Caco-2 (cell line): Measurements from ENCODE around the gene PTPRO. TPM values are rescaled to one million over a fixed set of nuclear protein-coding genes. Genes with fewer than 3 reads are reported as not detected.

Experiments used
- BruUV-seq: library from RNA; stranded (reverse); fragments of 400-500 nt; replicated peaks from 2 replicates; lab custom pipeline; 2021; lab: Mats Ljungman, UMichigan
- CTCF ChIA-PET: fragments of 300-600 bp; sonication (Branson Sonifier 250); formaldehyde crosslinking; loops from one replicate; lab custom pipeline; 2022; ENCODE audit warnings: antibody characterized with exemption; lab: Charles Lee
- POLR2A ChIA-PET: fragments of 300-600 bp; sonication (Branson Sonifier 250); formaldehyde crosslinking; loops from one replicate; lab custom pipeline; 2022; ENCODE audit warnings: antibody characterized with exemption; lab: Charles Lee
- DNase-seq, 2 experiments: peaks; one replicate each; pipeline versions ENCODE4 v3.0.0 to v3.0.0-alpha.2; 2020 to 2022
- H3K27me3 ChIP-seq: replicated peaks from 2 replicates; pipeline ENCODE4 v1.6.0; 2011; ENCODE audit warnings: low read length; ENCODE audit not compliant: control insufficient read depth, insufficient read depth
- H3K36me3 ChIP-seq: 2 replicates; pipeline ENCODE4 v1.5.1; 2011; ENCODE audit warnings: low read length; ENCODE audit not compliant: control insufficient read depth, insufficient read depth
- H3K4me1 ChIP-seq: fragments of 250-450 bp; sonication (Bioruptor Pico); 2 replicates; pipeline ENCODE4 v1.5.1; 2020; ENCODE audit warnings: mild to moderate bottlenecking
- H3K4me3 ChIP-seq: 2 replicates; pipeline ENCODE4 v1.5.1; 2011; ENCODE audit warnings: low read depth, mild to moderate bottlenecking, control low read depth, low read length
- H3K9me3 ChIP-seq: fragments of 250-450 bp; sonication (Bioruptor Pico); 2 replicates; pipeline ENCODE4 v1.5.1; 2020; ENCODE audit warnings: mild to moderate bottlenecking, moderate library complexity
- H3K27ac Mint-ChIP-seq: one replicate; pipeline ENCODE4 v1.8.0; 2022; ENCODE audit warnings: mixed read lengths; ENCODE audit not compliant: unreplicated experiment
- H3K27me3 Mint-ChIP-seq: one replicate; pipeline ENCODE4 v1.8.0; 2022; ENCODE audit warnings: mixed read lengths; ENCODE audit not compliant: insufficient read depth, unreplicated experiment
- H3K36me3 Mint-ChIP-seq: one replicate; pipeline ENCODE4 v1.8.0; 2022; ENCODE audit warnings: mild to moderate bottlenecking, mixed read lengths; ENCODE audit not compliant: insufficient read depth, unreplicated experiment
- H3K4me1 Mint-ChIP-seq: one replicate; pipeline ENCODE4 v1.8.0; 2022; ENCODE audit warnings: low read depth, mixed read lengths; ENCODE audit not compliant: unreplicated experiment
- H3K4me3 Mint-ChIP-seq: one replicate; pipeline ENCODE4 v1.8.0; 2022; ENCODE audit warnings: mild to moderate bottlenecking, moderate library complexity, mixed read lengths; ENCODE audit not compliant: unreplicated experiment
- H3K9me3 Mint-ChIP-seq: one replicate; pipeline ENCODE4 v1.8.0; 2022; ENCODE audit warnings: mixed read lengths; ENCODE audit not compliant: unreplicated experiment
- CTCF ChIP-seq, 2 experiments: fragments of 200-600 bp in 1 of 2; IDR thresholded peaks; 1 replicate in 1 of 2; 2 replicates in 1 of 2; pipeline versions ENCODE4 v1.5.1 to v1.8.0; 2011 to 2022; ENCODE audit warnings: antibody characterized with exemption in 1 of 2, control low read depth in 1 of 2, inconsistent platforms in 1 of 2, low read depth in 1 of 2, low read length in 1 of 2, mild to moderate bottlenecking in 1 of 2, moderate library complexity in 1 of 2; ENCODE audit not compliant: insufficient read depth in 1 of 2, severe bottlenecking in 1 of 2, unreplicated experiment in 1 of 2
- intact Hi-C: fragments of 100-400 bp; cut with micrococcal nuclease; formaldehyde crosslinking; loops from one replicate; pipeline ENCODE4 v1.10.0; 2022; ENCODE audit not compliant: unreplicated experiment
- total RNA-seq: library from RNA; stranded (reverse); gene quantifications from 2 replicates; pipeline ENCODE4 v1.2.3, GENCODE V29; 2022

Gene PTPRO
- total RNA-seq, 1 experiment from 2014 or later, result not detected

GRCh38 chr12:15596174-15596573, 273.9 kb downstream of the PTPRO start:
- Histone ChIP-seq H3K4me1 (no peaks in the 10 kb centered on the region), H3K36me3 (no peaks in the 10 kb centered on the region), H3K4me3 (no peak overlapping the region), H3K27me3 (no peaks in the 10 kb centered on the region), H3K9me3 (no peaks in the 10 kb centered on the region)
- ChIA-PET POLR2A (no interaction called here), CTCF (no interaction called here)
- Mint-ChIP-seq H3K4me1 (peaks cover 9% of the 10 kb centered on the region), H3K27me3 (no peaks in the 10 kb centered on the region), H3K27ac (no peak overlapping the region), H3K9me3 (no peaks in the 10 kb centered on the region), H3K36me3 (no peaks in the 10 kb centered on the region), H3K4me3 (no peak overlapping the region)
- intact Hi-C loops, result loop anchor here (10.0 kb wide), 1 partner anchor 89 kb away; no protein-coding TSS in a partner anchor
- TF ChIP-seq CTCF (IDR thresholded peaks at IDR 0.05; ENCODE audit: insufficient read depth in 1 of 2, low read depth in 1 of 2, low read length in 1 of 2, severe bottlenecking in 1 of 2, unreplicated experiment in 1 of 2), result no peak
- BruUV-seq, result no TSS peak
- DNase-seq, result no peak

- no peaks in the 10 kb centered on the region for H3K36me3 Mint-ChIP-seq
- H3K4me1 ChIP-seq, result no peaks in the 10 kb centered on the region
- no peak overlapping the region for H3K4me3 Mint-ChIP-seq
- no peaks in the 10 kb centered on the region for H3K36me3 ChIP-seq
- H3K9me3 Mint-ChIP-seq, result no peaks in the 10 kb centered on the region
- intact Hi-C loops, result loop anchor here (10.0 kb wide), 1 partner anchor 88 kb away; no protein-coding TSS in a partner anchor
- no TSS peak for BruUV-seq
- no peak overlapping the region for H3K27ac Mint-ChIP-seq
- no peak for DNase-seq
- no peak overlapping the region for H3K4me3 ChIP-seq
- ChIA-PET POLR2A (no interaction called here), CTCF (no interaction called here)
- H3K27me3 Mint-ChIP-seq, result no peaks in the 10 kb centered on the region
- no peak for TF ChIP-seq CTCF (IDR thresholded peaks at IDR 0.05; ENCODE audit: insufficient read depth in 1 of 2, low read depth in 1 of 2, low read length in 1 of 2, severe bottlenecking in 1 of 2, unreplicated experiment in 1 of 2)
- H3K4me1 Mint-ChIP-seq, result peaks cover 15% of the 10 kb centered on the region
- H3K27me3 ChIP-seq, result no peaks in the 10 kb centered on the region
- no peaks in the 10 kb centered on the region for H3K9me3 ChIP-seq
These were observed 275.0 kb downstream of the PTPRO start for GRCh38 chr12:15597125-15597830.

- Histone ChIP-seq H3K4me1 (no peaks in the 10 kb centered on the region), H3K9me3 (no peaks in the 10 kb centered on the region), H3K4me3 (no peak overlapping the region), H3K27me3 (no peaks in the 10 kb centered on the region), H3K36me3 (no peaks in the 10 kb centered on the region)
- ChIA-PET POLR2A (no interaction called here), CTCF (no interaction called here)
- Mint-ChIP-seq H3K36me3 (no peaks in the 10 kb centered on the region), H3K27ac (no peak overlapping the region), H3K4me3 (no peak overlapping the region), H3K4me1 (peaks cover 6% of the 10 kb centered on the region), H3K27me3 (no peaks in the 10 kb centered on the region), H3K9me3 (no peaks in the 10 kb centered on the region)
- DNase-seq, result no peak
- no TSS peak for BruUV-seq
- intact Hi-C loops, result loop anchor here (10.0 kb wide), 1 partner anchor 85 kb away; no protein-coding TSS in a partner anchor
- TF ChIP-seq CTCF (IDR thresholded peaks at IDR 0.05; ENCODE audit: insufficient read depth in 1 of 2, low read depth in 1 of 2, low read length in 1 of 2, severe bottlenecking in 1 of 2, unreplicated experiment in 1 of 2), result no peak
These were observed 277.1 kb downstream of the PTPRO start for GRCh38 chr12:15599266-15600037.
